CD4-positive, alpha-beta T cell treated with Interleukin-4 for 1 hour (primary cell): ENCODE data around the gene NUP155.
"Not testable (repeated sequence)": the region's sequence is repeated elsewhere in the genome, so short reads cannot be mapped to it uniquely, and the experiment has no call there.

ENCODE experiments used
- DNase-seq, 2 donors: peaks; one replicate each; pipeline ENCODE4 v3.0.0-alpha.2; 2020 to 2022

NUP155 gene

DNA sequence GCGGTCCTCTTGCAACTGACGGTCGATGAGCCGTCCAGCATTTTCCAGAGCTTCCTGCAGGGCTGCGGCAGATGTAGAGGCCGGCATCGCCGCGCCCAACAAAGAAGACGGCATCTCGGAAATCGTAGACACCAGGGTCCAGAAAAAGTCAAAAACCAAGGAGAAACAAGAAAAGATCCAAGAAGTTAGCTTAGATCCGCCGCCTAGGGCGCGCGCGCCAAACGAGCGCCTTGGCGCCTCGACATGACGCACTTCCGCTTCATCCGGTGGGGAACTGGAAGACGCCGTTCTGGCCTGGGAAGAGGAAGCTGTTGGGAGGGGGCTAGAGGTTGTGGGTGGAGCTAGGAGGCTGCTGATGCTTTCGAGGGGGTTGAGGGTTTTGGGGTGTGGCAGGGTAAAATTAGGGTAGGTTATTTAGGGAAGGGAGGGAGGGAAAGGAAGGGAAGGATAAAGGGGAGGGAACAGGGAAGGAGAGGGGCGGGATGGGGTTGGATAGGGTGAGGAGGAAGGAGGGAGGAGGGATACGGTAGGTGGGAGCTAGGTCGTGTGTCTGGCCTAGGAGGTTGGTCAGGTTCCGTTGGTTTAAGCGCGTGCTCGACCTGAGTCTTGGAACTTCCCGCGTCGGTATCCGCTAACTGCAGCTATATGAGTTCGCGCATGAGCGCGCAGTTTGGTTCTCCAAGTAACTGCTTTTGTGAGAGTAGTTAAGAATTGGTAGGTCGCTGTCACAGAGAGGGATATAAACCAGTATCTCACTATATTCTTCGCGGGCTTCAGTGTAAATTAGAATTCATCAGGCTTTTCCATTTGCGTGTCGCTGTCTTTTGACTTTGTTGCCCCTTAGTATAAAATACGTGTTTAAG, at the start of gene NUP155:
NUP155 (minus strand) TSS at position 243 of the 863 bp plus-strand sequence; CDS start at position 114, 129 bp downstream.
- peak; percentile 91 for DNase-seq

GRCh38 chr5:37417347-37417746, 46.4 kb upstream of the NUP155 start:
- DNase-seq, result no peak

GRCh38 chr5:37415456-37415855, 44.5 kb upstream of the NUP155 start:
- DNase-seq, result not testable (repeated sequence)

- DNase-seq, result no peak
Observed at GRCh38 chr5:37412515-37412914, 41.6 kb upstream of the NUP155 start.

GRCh38 chr5:37400501-37400900, 29.6 kb upstream of the NUP155 start:
- DNase-seq, result no peak

GRCh38 chr5:37396352-37396751, 25.4 kb upstream of the NUP155 start:
- no peak for DNase-seq

GRCh38 chr5:37391591-37391990, 20.7 kb upstream of the NUP155 start:
- no peak for DNase-seq

DNA sequence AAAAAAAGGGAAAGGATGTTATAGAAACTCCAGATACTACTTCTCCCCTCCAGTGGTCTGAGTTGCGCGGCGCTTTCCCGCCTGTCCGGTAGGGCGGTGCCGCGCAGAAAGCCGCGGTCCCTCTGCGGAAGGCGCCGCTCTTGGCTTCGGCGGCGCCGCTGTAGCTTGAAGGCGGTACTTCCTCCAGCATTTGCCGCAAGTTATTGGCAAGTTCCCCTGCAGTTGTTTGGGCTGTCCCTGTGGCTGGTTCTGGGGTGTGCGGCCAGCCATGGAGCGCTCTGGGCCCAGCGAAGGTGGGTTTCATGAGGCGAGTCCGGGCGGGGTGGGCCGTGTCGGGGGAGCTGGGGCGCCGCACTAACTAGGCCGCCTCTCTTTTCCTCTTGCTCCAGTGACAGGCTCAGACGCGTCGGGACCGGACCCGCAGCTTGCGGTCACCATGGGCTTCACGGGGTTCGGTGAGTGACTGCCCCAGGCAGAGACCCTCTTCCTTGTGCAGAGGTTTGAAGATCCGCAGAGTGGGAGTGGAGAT, 8.3 kb upstream of the NUP155 start, which contains the start of gene WDR70:
WDR70 (plus strand) TSS at position 219 of the 529 bp plus-strand sequence; CDS start at position 269, 50 bp downstream.
- DNase-seq, result peak; percentile 83 to 86

- DNase-seq, result not testable (repeated sequence)
Observed at GRCh38 chr5:37378066-37378465, 7.2 kb upstream of the NUP155 start.

- DNase-seq, result no peak
Observed at GRCh38 chr5:37375091-37375490, 4.2 kb upstream of the NUP155 start.

DNA sequence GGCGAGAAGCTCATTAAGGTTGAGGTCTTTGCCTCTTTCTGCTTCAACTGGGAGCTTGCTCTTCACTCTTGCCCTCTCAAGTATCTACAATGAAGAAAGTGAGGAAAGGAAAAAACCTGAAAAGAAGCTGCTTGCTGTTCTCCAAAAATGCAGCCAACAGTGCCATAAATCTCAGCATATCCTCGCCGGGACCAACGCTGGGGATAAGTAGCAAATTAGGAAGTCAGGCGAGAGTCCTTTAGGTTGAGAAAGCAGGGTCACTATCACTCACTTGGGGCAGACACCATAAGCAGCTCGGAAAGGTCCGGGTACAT, 399 bp downstream of the NUP155 start:
- no peak for DNase-seq

GRCh38 chr5:37355161-37355560, 15.7 kb downstream of the NUP155 start:
- no peak for DNase-seq

GRCh38 chr5:37342741-37343140, 28.2 kb downstream of the NUP155 start:
- not testable (repeated sequence) for DNase-seq

- not testable (repeated sequence) for DNase-seq
Observed at GRCh38 chr5:37334754-37335153, 36.2 kb downstream of the NUP155 start.

DNA sequence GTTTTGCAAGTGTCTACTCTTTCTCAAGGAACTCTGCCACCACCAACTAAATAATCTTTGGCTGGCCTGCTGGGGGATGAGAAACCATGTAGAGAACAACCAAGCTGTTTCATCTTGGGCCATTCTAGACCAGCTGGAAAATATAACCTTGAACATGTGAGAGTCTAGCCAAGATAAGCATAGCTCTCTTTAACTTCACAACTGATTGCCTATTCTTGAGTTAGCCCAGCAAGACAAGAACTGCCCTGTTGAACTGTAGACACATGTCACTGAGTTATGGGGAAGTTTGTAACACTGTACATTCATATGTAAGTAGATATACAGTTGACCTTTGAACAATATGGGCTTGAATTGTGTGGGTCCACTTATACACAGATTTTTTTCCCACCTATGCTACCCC, 44.4 kb downstream of the NUP155 start:
- DNase-seq, result no peak

DNA sequence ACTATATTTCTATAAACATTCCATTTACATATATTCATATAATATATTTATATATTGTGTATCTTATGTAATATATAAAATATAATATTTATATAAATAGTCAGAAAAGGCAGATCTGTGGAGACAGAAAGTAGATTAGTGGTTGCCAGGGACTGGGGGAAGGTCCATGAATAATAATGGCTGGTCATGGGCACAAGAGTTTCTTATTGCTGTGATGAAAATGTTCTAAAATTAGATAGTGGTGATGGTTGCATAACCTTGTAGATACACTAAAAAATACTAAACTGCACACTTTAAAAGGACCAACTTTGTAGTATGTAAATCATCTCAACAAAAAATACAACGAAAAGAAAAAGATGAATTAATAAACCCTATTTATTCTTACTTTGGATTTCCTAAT, 47.3 kb downstream of the NUP155 start:
- DNase-seq, result no peak

DNA sequence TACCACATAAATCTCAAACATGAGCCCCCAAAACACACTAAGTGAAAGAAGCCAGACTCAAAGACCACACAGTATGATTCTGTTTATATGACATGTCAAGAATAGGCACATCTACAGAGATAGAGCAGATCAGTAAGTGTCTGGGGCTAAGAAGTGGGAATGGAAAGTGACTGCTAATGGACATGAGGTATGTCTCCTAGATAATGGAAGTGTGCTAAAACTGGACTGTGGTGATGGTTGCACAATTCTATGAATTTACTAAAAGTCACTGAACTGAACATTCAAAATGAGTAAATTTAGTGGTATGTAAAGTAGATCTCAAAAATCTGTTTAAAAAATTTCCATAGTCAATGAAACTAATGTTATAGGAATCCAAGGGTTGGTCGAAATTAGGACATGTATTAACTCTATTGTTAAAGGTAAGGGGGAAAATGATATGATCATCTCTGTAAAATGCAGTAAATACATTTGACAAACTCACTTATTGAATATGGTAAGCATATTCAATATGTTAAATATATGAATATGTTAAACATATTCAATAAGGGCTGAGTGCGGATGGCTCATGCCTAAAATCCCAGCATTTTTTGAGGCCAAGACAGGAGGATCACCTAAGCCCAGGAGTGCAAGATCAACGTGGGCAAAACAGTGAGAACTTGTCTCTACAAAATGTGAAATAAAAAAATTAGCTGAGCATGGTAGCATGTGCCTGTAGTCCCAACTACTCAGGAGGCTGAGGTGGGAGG, 51.7 kb downstream of the NUP155 start:
- no peak for DNase-seq

DNA sequence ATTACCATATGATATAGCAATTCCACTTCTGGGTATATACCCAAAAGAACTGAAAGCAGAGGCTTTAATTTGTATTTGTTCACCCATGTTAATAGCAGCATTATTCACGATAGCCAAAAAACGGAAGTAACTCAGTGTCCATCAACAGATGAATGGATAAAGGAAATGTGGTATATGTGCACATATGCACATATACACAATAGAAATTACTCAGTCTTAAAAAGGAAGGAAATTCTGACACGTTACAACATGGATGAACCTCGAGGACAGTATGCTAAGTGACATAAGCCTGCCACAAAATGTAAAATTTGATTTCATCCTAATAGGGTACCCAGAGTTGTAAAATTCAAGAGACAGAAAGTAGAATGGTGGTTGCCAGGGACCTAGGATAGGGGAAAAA, 54.9 kb downstream of the NUP155 start:
- DNase-seq, result no peak

DNA sequence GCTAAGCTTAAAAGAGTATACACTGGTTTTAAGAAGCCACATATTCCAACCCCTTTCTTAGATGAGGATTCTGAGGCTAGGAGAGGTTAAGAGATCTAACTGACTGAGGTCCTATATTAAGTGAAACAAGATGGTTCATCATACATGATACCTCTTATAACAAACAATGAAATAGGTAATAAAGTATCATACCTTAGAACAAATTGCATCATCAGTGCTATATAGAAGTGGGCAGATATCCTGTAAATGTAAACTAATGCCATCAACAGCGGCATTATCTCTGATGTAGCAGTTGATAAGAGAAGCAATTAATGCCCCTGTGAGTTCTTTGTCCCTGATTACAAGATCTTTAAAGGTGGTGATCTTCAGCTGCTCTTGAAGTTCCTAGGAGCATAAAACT, 60.5 kb downstream of the NUP155 start:
- no peak for DNase-seq

DNA sequence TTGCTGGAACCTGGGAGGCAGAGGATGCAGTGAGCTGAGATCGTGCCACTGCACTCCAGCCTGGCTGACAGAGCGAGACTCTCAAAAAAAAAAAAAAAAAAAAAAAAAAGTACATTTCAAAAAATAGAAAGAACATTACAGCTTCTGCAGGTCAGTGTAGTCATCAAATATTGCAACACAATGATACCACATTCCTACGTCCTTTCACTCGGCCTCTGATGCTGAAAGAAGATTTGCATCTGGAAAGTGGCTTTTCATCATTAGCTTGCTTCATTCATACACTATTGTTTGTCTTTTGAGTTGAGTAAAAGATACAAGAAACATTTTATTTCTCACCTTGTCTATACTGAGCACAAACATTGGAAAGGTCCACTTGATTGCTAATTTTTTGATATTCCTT, 62.1 kb downstream of the NUP155 start:
- no peak for DNase-seq

DNA sequence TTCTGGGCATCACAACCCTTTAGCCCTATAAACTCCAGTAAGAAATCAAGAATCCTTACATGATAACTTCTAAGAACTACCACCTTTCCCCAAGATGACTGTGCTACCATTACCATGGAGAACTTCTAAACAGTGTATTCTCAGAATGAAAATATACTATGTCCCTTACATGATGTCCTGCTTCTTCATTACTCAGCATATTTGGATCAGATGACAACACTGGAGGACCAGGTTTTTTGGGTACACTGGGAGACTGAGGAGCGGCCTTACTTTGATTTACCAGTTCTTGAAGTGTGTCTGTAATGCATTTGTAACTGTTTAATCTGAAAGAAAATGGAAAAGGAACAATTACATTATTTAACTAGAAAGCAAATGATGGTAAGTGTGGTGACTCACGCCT, 66.0 kb downstream of the NUP155 start:
- DNase-seq, result no peak

GRCh38 chr5:37296313-37296712, 74.6 kb downstream of the NUP155 start:
- DNase-seq, result not testable (repeated sequence)

GRCh38 chr5:37283214-37283820, 87.6 kb downstream of the NUP155 start:
- no peak for DNase-seq
